Measurements from ENCODE around the gene P3H1. TPM values are rescaled to one million over a fixed set of nuclear protein-coding genes. Genes with fewer than 3 reads are reported as not detected.

P3H1 gene
- total RNA-seq, 2 experiments from 2014 or later: 44.1 to 49.9 TPM

DNA sequence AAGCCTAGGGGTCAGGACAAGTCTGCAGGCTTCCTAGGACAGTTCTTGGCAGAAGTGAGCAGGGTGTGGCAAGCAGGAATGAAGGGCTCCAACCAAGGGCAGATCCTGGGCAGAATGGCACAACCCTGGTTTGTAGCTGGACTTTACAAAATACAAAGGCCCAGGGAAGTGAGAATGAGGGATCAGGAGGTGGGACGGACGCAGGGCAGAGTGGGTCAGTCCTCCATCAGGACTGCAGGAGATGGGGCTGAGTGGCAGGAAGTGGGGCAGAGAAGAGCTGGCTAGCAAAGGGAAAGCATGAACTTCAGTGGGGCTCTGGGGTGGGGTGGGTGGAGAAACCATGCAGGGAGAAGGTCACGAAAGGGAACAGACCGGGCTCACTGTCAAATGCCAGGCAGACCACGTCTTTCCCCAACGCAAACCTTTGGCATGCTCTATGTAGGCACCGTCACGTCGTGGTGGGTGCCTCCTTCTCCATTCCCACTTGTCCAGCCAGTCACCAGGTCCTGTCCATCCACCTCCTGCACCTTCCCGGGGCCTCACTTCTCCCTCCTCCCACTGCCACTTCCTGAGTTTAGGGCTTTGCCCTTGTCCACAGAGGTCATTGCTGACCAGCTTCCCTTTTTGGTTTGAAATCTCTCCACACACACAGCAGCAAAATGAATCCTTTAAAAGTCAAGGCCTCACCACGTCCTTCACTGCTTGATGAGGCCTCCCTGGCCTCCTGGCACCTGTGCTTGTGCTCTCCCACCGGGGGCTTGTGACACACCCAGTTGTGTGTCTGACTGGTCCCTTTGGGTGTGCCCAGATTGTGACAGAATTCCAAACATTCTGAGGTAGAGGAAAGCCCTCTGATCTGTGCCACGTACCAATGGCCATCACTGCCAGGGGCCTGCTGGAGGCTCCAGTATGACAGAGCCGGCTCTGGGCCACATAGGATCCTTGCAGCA is 18.1 kb downstream of the P3H1 start:
- POLR2A ChIA-PET: interaction anchor here (1.0 kb wide), 1 partner anchor 24 kb away, joined by 4 read pairs; no protein-coding TSS in a partner anchor
- Mint-ChIP-seq H3K4me1 (no peaks in the 10 kb centered on the region), H3K36me3 (peaks cover 26% of the 10 kb centered on the region), H3K27me3 (peaks cover 2% of the 10 kb centered on the region), H3K9me3 (no peaks in the 10 kb centered on the region), H3K4me3 (no peak overlapping the region), H3K27ac (peak overlapping the region; percentile 59)
- no peak for DNase-seq
- ATAC-seq (ENCODE audit: low read depth): no peak

GRCh38 chr1:42748021-42748420 is 18.8 kb downstream of the P3H1 start:
- H3K4me1 Mint-ChIP-seq: no peaks in the 10 kb centered on the region
- DNase-seq (no peak), ATAC-seq (ENCODE audit: low read depth) (no peak)

GRCh38 chr1:42747125-42747524 is 19.7 kb downstream of the P3H1 start:
- DNase-seq: peak; percentile 58
- Mint-ChIP-seq H3K4me1 (no peaks in the 10 kb centered on the region), H3K27ac (no peak overlapping the region), H3K4me3 (no peak overlapping the region), H3K9me3 (no peaks in the 10 kb centered on the region), H3K27me3 (peaks cover 3% of the 10 kb centered on the region), H3K36me3 (peaks cover 16% of the 10 kb centered on the region)
- ATAC-seq (ENCODE audit: low read depth): no peak
- POLR2A ChIA-PET: interaction anchor here (1.5 kb wide), 1 partner anchor 20 kb away, joined by 4 read pairs; the partner anchor contains the start of genes C1orf50 and P3H1

More at GRCh38 chr1:42748021-42748420, 18.8 kb downstream of the P3H1 start:
- peaks cover 24% of the 10 kb centered on the region for H3K36me3 Mint-ChIP-seq
- peaks cover 3% of the 10 kb centered on the region for H3K27me3 Mint-ChIP-seq
- H3K9me3 Mint-ChIP-seq: no peaks in the 10 kb centered on the region
- no peak overlapping the region for H3K4me3 Mint-ChIP-seq
- H3K27ac Mint-ChIP-seq: no peak overlapping the region
- POLR2A ChIA-PET: no interaction called here

DNA sequence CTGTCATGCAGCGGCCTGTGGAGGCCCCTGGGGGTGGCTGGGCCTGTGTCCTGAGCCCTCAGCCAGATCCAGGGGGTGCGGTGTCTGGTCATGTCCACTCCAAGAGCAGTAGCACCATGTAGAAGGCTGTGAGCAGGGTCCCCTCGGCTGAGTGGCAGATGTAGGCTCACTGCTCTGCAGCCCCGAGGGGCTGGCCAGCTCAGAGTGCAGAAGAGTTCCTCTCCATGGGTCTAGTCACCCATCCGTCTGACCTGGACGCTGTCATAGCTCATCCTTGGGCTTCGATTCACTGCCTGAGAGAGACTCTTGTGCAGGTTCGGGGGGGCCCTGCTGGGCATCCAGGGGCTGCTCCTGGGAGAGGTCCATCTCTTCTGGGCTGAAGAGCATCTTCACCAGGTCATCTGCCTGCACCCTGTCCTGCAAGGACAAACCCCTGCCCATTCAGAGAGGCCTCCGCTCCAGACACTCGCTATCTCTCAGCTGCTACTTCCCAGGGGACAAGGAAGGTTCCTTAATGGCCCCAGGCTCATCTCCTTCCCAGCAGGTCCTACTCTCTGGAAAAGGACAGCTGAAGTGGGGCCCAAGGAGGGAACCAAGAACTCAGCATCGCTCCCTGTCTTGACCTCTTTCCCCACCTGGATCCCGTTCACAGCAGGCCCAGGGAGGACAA is 20.3 kb downstream of the P3H1 start:
- Mint-ChIP-seq H3K27me3 (peaks cover 3% of the 10 kb centered on the region), H3K36me3 (peaks cover 11% of the 10 kb centered on the region), H3K4me1 (no peaks in the 10 kb centered on the region), H3K4me3 (no peak overlapping the region), H3K9me3 (no peaks in the 10 kb centered on the region), H3K27ac (no peak overlapping the region)
- DNase-seq: no peak
- POLR2A ChIA-PET: interaction anchor here (1.5 kb wide), 1 partner anchor 20 kb away, joined by 4 read pairs; the partner anchor contains the start of genes C1orf50 and P3H1
- no peak for ATAC-seq (ENCODE audit: low read depth)

DNA sequence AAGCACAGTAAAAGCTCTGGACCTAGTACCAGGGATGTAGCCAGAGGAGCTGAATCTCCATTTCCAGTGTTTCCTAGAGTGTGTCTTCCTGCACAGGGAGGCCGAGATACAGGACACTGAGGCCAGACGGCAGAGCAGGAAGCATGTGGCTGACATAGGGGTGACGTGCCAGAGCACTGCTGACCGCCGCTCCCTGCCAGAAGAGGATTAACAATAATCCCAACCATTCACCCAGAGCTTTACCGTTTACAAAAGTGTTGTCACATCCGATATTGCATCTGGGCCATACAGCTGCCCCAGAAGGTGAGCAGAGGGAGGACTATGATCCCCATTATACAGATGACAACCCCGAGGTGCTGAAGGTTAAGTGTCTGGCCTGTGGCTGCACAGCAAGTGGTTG is 21.0 kb downstream of the P3H1 start:
- DNase-seq (no peak), ATAC-seq (ENCODE audit: low read depth) (no peak)
- Mint-ChIP-seq H3K36me3 (peaks cover 10% of the 10 kb centered on the region), H3K4me3 (no peak overlapping the region), H3K4me1 (no peaks in the 10 kb centered on the region), H3K27me3 (peaks cover 3% of the 10 kb centered on the region), H3K27ac (no peak overlapping the region), H3K9me3 (no peaks in the 10 kb centered on the region)
- POLR2A ChIA-PET: interaction anchor here (1.5 kb wide), 1 partner anchor 21 kb away, joined by 4 read pairs; the partner anchor contains the start of genes C1orf50 and P3H1

DNA sequence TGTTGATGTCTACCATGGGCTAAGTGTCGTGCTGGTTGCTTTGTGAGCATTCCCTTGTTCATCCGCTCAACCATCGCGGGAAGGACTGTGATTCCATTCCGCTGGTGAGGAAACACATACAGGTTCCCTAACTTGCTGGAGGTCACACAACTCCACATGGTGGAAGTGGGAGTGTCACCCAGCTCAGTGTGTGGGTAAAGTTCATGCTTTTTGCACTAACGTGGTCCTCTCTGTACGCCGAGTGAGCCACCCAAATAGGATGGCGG is 22.7 kb downstream of the P3H1 start:
- H3K9me3 Mint-ChIP-seq: no peaks in the 10 kb centered on the region
- POLR2A ChIA-PET: no interaction called here
- peaks cover 3% of the 10 kb centered on the region for H3K27me3 Mint-ChIP-seq
- H3K36me3 Mint-ChIP-seq: no peaks in the 10 kb centered on the region
- no peak for ATAC-seq (ENCODE audit: low read depth)
- H3K4me3 Mint-ChIP-seq: no peak overlapping the region
- H3K4me1 Mint-ChIP-seq: no peaks in the 10 kb centered on the region
- DNase-seq: no peak
- H3K27ac Mint-ChIP-seq: no peak overlapping the region

- no peak overlapping the region for H3K27ac Mint-ChIP-seq
- H3K9me3 Mint-ChIP-seq: no peaks in the 10 kb centered on the region
- DNase-seq (no peak), ATAC-seq (ENCODE audit: low read depth) (no peak)
- POLR2A ChIA-PET: no interaction called here
- H3K36me3 Mint-ChIP-seq: no peaks in the 10 kb centered on the region
- peaks cover 3% of the 10 kb centered on the region for H3K27me3 Mint-ChIP-seq
- no peak overlapping the region for H3K4me3 Mint-ChIP-seq
- H3K4me1 Mint-ChIP-seq: no peaks in the 10 kb centered on the region
Observed at GRCh38 chr1:42743317-42744147, 23.3 kb downstream of the P3H1 start.

GRCh38 chr1:42742617-42743316 is 24.1 kb downstream of the P3H1 start:
- DNase-seq (no peak), ATAC-seq (ENCODE audit: low read depth) (no peak)
- no peaks in the 10 kb centered on the region for H3K4me1 Mint-ChIP-seq
- no peak overlapping the region for H3K4me3 Mint-ChIP-seq
- no peaks in the 10 kb centered on the region for H3K36me3 Mint-ChIP-seq
- POLR2A ChIA-PET: no interaction called here
- peaks cover 3% of the 10 kb centered on the region for H3K27me3 Mint-ChIP-seq
- no peak overlapping the region for H3K27ac Mint-ChIP-seq
- H3K9me3 Mint-ChIP-seq: no peaks in the 10 kb centered on the region

DNA sequence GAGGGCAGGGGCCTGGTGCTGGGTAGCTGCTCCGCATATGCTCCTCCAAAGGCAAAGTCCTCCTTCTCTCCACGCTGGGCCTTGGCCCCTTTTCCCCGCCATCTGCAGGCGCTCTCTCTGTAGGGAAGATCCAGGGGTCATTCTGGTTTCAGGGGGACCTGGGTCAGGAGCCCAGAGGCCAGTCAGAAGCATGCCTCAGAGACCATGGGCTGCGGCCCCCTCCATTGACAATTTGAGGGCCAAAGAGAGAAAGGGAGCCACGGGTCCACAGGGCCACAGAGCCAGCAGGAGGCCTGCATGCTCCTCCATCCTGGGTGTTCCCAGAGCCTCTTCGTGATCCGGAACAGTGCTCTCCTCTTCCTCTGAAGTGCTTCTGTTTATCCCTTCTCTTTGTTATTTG is 24.7 kb downstream of the P3H1 start:
- peaks cover 2% of the 10 kb centered on the region for H3K4me1 Mint-ChIP-seq

DNA sequence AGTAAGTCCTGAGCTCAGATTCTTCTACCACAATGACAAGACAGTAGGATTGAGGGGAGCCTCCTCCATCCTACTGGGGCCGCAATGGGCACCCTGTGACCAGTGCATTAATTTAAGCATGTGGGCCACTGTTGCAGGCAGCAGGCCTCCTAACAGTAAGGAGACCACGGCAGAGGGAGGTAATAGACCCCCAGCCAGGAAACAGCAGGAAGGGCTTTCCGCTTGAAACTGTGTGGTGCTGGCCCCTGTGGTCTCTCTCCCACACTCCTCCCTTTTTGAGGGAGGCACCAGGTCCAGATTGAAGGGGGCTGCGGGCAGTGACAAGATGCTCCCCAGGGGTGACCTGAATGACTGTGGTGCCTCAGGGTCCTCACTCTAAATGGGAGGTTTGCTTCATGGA is 25.1 kb downstream of the P3H1 start:
- Mint-ChIP-seq H3K27ac (no peak overlapping the region), H3K4me1 (peaks cover 7% of the 10 kb centered on the region), H3K9me3 (no peaks in the 10 kb centered on the region), H3K4me3 (no peak overlapping the region), H3K27me3 (peaks cover 3% of the 10 kb centered on the region), H3K36me3 (no peaks in the 10 kb centered on the region)
- ATAC-seq (ENCODE audit: low read depth): no peak
- DNase-seq: no peak
- POLR2A ChIA-PET: no interaction called here

More for the DNA sequence above, 24.7 kb downstream of the P3H1 start:
- Mint-ChIP-seq H3K36me3 (no peaks in the 10 kb centered on the region), H3K9me3 (no peaks in the 10 kb centered on the region), H3K4me3 (no peak overlapping the region), H3K27me3 (peaks cover 3% of the 10 kb centered on the region), H3K27ac (no peak overlapping the region)
- ATAC-seq (ENCODE audit: low read depth): no peak
- DNase-seq: no peak
- POLR2A ChIA-PET: no interaction called here

DNA sequence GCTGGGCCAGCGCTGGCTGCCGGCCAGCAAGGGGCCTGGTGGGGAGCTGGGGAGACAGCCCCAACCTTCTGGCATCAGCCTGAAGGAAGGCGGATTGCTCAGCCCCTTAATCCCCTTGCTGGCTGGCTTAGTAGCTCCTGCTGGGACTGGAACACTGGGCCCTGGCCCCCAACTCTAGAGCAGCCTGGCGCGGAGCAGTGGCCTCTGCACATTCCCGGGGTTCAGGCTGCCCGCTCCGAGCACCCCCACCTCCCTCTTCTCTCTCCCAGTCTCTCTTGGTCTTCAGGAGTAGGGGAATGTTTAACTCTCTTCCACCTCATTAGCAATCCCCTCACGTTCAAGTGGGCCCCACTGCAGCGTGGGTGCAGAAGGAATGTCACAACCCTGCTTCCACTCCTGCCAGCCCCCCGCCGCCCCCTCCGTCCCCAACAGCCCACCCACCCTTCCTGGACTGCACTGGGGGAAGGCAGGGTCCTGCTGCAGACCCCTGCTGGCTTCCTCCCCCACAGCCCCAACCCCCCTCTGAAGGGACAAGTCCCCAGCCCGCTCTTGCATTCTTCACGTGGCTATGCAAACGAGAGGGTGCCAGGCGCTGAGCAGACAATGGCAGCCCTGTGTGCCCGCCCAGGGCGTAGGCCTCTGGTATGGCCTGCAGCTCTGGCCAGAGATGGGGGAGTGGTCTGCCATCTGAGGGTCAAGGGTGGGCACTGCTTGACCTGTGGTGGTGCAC is 25.8 kb downstream of the P3H1 start:
- no peaks in the 10 kb centered on the region for H3K36me3 Mint-ChIP-seq
- no peak overlapping the region for H3K4me3 Mint-ChIP-seq
- no peaks in the 10 kb centered on the region for H3K9me3 Mint-ChIP-seq
- POLR2A ChIA-PET: no interaction called here
- no peak overlapping the region for H3K27ac Mint-ChIP-seq
- ATAC-seq (ENCODE audit: low read depth): no peak
- peaks cover 7% of the 10 kb centered on the region for H3K4me1 Mint-ChIP-seq
- no peak for DNase-seq
- peaks cover 3% of the 10 kb centered on the region for H3K27me3 Mint-ChIP-seq
